Body of pancreas (tissue), 4 donors: Measurements from ENCODE around the gene PLA2G4C.

Experiments
- CTCF ChIP-seq, 7 experiments: fragments of 450-650 bp in 4 of 7; fragments of 200-600 bp in 3 of 7; sonication (generic) in 3 of 7; IDR thresholded peaks; one replicate each; pipeline ENCODE4 v1.5.1; 2016 to 2019; ENCODE audit warnings: antibody characterized with exemption in 7 of 7
- POLR2A ChIP-seq, 3 donors: fragments of 450-650 bp; IDR thresholded peaks; one replicate each; pipeline ENCODE4 v1.6.1; 2016; ENCODE audit warnings: antibody characterized with exemption in 3 of 3, mild to moderate bottlenecking in 2 of 3

DNA sequence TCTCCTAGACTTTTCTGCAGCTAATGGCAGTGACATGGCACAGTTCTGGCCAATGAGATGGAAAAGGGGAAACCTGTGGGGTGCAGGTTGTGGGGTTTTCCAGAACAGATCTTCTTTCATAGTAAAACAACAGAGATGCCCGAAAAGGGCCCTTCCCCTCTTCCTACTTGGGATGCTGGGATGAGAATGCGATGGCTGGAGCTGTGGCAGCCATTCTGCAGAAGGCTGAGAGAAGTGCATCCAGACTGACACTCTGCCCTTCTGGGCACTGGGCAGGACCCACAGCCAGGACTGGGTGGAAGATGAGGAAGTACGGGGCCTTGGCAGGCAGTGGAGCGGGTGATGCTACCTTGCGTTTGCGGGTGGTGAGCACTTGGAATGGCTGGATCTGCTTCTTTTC, 16.9 kb upstream of the PLA2G4C start:
- no peak for TF ChIP-seq CTCF (IDR thresholded peaks at IDR 0.05)
- TF ChIP-seq POLR2A (IDR thresholded peaks at IDR 0.05), result no peak
